Hematopoietic multipotent progenitor cell treated with erythropoietin and hydrocortisone succinate and interleukin-3 and kit ligand, for 4 days (in vitro differentiated cells): ENCODE data around the gene SFSWAP.
"Not testable (repeated sequence)": the region's sequence is repeated elsewhere in the genome, so short reads cannot be mapped to it uniquely, and the experiment has no call there.

Experiments used
- DNase-seq: peaks from one replicate; pipeline ENCODE4 v3.0.0-alpha.2; 2015

SFSWAP gene

DNA sequence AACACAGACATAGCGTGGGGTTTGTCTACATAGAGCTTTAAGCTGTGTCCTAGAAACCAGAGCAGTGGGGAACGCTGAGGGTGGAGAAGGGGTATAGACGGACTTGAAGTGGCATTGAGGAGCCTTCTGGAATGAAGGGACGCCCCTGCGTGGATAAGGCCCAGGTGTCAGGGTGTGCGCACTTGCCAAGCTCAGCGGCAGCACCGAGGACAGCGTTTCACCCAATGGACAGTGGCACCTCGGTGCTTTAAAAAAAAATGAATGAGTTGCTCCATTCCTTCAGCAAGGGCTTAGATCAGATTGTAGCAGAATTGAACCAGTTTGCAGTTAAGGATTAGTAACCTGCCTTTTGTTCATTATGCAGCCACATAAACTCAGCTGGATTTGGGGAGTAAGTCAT, 83.7 kb downstream of the SFSWAP start:
- DNase-seq, result no peak

DNA sequence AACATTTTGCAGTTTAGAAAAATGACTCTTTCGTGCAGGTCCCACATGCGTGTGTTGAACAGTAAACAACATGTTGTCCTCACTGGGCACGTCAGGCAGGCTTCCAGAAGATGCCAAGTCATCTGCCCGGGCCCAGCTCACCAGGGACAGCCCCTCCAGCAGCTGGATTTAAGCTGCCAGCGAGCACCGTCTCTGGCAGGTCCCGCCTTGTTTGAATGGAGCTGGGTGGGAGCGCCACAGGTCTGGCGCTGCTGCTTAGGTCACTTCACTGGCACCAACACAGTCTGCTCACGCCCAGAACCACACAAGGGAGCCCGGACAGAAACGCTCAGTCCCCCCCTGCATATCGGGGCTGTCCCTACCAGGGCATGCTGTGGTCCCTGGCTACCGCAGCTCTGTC, 84.2 kb downstream of the SFSWAP start:
- no peak for DNase-seq

- DNase-seq, result no peak
Observed at GRCh38 chr12:131795690-131796410, 85.0 kb downstream of the SFSWAP start.

DNA sequence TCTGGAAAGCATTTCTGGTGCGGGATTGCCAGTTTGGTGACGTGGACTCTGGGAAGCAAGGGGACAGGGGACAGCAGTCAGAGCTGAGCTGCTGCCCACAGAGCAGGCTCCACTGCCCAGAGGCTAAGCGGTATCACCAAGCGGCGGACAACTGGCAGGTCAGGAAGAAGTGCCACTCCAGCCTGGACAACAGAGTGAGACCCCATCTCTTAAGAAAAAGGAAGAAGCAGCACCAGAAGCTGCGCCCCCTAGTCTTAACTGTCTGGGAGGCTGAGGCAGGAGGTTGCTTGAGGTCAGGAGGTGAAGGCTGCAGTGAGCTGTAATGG, 85.5 kb downstream of the SFSWAP start:
- DNase-seq, result no peak

DNA sequence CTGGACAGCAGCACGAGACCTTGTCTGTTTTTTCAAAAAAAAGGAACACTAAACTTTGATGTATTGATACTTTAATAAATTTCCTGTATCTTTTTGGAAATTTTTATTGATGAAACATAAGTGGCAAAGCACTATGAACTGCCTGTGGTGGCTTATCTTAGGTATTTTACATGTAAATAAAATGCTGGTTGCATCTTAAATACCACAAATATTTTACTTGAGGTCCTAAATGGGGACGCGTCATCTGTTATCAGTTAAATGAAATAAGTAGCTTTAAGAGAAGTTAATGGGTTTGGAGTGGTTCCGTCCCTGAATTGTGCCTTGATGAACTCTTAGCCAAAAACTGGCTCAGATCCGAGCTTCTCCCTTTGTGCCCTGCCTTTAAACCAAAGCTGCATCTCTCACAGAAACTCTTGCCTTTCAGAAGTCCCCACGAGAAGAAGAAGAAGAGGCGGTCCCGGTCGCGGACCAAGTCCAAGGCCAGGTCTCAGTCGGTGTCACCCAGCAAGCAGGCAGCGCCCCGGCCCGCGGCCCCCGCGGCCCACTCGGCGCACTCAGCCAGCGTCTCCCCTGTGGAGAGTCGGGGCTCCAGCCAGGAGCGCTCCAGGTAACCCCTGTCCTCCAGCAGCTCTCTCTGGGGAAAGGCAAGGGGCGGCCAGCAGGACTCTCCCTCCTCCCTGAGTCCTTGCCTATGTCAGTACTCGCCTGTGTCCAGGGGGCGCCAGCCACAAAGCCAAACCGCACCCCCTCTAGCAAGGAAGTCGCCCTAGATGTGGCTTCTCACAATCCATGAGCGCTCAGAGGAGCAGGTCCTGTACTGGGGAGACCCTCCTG, 86.1 kb downstream of the SFSWAP start:
- peak; percentile 32 for DNase-seq

- no peak for DNase-seq
Observed at GRCh38 chr12:131797588-131797934, 86.7 kb downstream of the SFSWAP start.

- no peak for DNase-seq
Observed at GRCh38 chr12:131799195-131799594, 88.3 kb downstream of the SFSWAP start.

GRCh38 chr12:131799828-131800593, 89.1 kb downstream of the SFSWAP start:
- DNase-seq, result no peak

- no peak for DNase-seq
Observed at GRCh38 chr12:131800594-131801135, 89.8 kb downstream of the SFSWAP start.

DNA sequence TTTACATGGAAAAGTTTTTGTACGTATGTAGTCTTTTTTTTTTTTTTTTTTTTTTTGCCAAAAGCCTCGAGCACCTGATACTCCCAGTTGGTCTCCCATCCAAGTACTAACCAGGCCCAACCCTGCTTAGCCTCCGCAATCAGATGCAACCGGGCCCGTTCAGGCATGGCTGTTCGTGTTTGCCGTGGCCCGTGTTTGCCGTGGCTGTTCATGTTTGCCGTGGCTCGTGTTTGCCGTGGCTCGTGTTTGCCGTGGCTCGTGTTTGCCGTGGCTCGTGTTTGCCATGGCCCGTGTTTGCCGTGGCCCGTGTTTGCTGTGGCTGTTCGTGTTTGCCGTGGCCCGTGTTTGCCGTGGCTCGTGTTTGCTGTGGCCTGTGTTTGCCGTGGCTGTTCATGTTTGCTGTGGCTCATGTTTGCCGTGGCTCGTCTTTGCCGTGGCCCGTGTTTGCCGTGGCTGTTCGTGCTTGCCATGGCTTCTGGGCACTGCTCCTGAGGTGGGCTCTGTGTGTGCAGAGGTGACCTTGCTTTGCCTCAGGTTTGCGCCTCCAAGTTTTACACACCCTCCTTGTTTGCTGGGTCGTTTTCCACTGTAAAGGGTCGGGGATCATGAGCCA, 90.5 kb downstream of the SFSWAP start:
- DNase-seq, result no peak

GRCh38 chr12:131803961-131804521, 93.2 kb downstream of the SFSWAP start:
- peak; percentile 83 for DNase-seq

DNA sequence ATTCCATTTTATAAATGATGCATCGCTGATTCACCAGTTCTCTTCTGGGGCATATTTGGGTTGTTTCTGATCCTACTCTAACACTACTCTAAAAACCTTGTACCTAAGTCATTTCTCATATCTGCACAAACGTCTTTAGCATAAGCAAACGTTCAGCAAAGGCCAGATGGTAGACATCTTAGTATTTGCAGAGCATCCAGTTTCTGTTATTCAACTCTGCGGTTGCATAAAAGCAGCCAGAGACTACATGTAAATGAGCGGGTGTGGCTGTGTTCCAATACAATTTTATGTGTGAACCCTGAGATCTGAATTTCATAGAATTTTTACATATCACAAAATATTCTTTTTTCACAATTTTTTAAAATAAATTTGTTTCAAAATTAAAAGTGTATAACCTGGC, 94.5 kb downstream of the SFSWAP start:
- DNase-seq, result no peak

DNA sequence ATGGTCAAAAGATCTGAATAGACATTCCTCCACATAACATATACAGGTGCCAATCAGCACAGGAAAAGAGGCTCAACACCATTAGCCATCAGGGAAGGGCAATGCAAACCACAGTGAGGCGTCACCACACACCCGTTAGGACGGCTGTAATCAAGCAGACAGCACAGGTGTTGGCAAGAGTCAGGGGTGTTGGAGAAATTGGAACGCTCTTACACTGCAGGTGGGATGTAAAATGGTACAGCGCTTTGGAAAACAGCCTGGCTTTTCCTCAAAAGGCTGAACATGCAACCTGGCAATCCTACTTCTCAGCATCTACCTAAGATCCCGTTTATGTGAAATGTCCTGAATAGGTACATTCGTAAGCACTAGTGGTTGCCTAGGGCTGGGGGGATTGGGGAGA, 95.8 kb downstream of the SFSWAP start:
- DNase-seq, result no peak

- peak; percentile 83 for DNase-seq
Observed at GRCh38 chr12:131808744-131809371, 98.0 kb downstream of the SFSWAP start.

DNA sequence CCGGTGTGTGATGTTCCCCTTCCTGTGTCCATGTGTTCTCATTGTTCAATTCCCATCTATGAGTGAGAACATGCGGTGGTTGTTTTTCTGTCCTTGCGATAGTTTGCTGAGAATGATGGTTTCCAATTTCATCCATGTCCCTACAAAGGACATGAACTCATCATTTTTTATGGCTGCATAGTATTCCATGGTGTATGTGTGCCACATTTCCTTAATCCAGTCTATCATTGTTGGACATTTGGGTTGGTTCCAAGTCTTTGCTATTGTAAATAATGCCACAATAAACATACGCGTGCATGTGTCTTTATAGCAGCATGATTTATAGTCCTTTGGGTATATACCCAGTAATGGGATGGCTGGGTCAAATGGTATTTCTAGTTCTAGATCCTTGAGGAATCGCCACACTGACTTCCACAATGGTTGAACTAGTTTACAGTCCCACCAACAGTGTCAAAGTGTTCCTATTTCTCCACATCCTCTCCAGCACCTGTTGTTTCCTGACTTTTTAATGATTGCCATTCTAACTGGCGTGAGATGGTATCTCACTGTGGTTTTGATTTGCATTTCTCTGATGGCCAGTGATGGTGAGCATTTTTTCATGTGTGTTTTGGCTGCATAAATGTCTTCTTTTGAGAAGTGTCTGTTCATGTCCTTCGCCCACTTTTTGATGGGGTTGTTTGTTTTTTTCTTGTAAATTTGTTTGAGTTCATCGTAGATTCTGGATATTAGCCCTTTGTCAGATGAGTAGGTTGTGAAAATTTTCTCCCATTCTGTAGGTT, 98.8 kb downstream of the SFSWAP start:
- not testable (repeated sequence) for DNase-seq

- DNase-seq, result no peak
Observed at GRCh38 chr12:131810726-131811125, 99.8 kb downstream of the SFSWAP start.

DNA sequence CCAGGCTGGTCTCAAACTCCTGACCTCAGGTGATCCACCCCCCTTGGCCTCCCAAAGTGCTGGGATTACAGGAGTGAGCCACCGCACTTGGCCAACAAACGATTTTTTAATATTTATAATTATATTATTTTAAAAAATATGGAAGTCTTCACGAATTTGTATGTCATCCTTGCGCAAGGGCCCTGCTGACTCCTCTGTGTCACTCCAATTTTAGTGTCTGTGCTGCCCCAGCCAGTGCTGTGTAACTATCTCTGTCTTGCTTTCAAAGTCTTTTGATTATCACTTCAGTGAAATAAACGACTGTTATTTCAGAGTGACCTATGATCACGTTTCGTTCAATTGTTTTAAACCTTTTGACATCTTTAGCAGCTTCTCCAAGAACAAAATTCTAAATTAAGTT, 104.2 kb downstream of the SFSWAP start:
- DNase-seq, result no peak

- DNase-seq, result no peak
Observed at GRCh38 chr12:131816495-131816894, 105.6 kb downstream of the SFSWAP start.

DNA sequence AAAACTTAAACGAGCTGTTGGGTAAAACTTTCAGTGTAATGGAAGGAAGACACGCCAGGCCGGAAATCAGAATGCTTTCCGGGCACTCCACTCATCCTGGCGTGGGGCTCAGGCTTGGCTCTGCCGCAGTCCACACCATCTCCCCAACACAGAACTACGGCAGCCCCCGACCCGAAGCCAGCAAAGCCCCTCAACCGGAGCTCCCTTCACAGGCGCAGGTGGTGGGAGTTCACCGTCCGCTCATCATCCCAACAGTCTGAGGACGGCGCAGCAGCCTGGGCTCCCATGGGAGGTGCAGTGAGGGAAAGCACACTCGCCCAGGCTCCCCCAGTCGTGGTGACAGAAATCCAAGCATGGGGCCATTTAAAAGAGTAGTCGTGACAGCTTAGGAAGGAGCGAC, 106.4 kb downstream of the SFSWAP start:
- DNase-seq, result no peak

DNA sequence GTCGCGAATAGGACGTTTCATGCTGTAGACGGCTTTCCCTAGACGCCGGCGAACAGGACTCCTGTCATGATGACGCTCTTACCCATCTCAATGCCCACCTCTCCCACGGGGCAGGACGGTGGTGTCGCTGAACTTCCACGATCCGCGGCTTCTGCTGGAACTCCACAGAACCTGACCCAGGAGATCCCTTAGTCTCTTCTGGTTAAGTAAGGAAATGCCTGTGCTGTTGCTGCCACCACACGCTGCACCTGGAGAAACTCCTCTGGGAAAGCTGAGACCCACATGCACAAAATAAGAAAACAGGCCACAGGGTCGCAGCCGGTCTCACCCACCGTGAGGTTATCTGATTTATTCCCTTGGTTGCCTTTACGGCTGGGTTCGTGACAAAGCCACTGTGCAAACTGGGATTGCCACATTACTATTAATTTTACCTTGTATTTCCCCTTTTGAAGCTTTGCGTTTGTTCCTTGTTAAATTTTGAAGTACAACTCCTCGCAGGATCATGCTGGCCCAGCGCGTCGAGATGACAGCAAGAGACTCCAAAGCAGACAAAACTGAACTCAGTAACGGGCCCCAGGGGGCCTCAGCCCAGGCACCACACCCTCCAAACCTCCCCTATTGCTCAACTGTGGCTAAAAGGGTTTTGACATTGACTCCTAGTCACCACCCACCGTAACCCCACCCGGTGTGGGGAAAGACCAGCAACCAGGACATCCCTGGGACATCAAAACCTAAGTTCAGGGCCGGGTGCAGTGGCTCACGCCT, 108.1 kb downstream of the SFSWAP start:
- DNase-seq, result peak; percentile 65

DNA sequence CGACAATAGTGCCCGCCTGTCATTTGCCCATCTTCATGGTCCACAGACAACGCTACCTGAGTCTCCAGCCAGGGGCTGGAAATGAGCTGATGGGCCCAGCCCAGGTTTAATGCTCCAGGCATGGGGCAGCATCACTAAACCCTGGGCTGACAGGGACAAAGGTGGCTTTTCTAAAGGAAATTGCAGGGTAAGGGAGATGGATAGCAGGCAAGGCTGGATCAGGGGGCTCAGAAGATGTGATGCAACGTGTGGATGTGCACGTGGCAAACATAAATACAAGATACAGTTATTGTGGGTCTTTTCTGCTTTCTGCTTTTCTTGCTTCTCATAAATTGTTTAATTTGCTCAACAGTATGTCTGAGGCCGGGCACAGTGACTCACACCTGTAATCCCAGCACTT, 113.6 kb downstream of the SFSWAP start:
- no peak for DNase-seq
